OCI-M2 (cell line): ENCODE measurements around the gene NCAPD2.
A peak's percentile ranks its signal among the peaks of the same experiment; 100 is the strongest.
"Not testable (repeated sequence)": the region's sequence is repeated elsewhere in the genome, so short reads cannot be mapped to it uniquely, and the experiment has no call there.

Experiments used
- DNase-seq: peaks from one replicate; lab custom pipeline; 2025; ENCODE audit not compliant: unreplicated experiment; lab: John Stamatoyannopoulos, UW

NCAPD2 gene

DNA sequence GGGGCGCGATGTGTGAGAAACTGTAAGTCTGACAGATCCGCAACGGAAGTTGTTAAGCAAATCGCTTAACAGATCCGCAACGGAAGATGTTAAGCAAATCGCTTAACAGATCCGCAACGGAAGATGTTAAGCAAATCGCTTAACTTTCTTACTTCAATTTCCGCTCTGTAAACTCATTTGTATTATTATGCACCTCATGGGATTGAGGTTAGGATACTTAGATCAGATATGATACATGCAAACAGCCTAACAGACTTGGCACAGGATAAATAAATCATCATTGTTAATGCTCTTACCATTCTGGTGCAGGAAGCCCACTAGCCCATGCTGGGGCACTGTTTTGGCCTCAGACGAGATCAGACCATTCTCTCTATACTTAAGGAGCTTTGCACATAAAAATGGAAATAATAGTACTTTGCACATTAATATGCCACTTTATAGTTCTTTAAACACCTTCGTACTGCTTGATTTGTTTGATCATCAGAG is 399 bp downstream of the NCAPD2 start:
- DNase-seq: no peak

DNA sequence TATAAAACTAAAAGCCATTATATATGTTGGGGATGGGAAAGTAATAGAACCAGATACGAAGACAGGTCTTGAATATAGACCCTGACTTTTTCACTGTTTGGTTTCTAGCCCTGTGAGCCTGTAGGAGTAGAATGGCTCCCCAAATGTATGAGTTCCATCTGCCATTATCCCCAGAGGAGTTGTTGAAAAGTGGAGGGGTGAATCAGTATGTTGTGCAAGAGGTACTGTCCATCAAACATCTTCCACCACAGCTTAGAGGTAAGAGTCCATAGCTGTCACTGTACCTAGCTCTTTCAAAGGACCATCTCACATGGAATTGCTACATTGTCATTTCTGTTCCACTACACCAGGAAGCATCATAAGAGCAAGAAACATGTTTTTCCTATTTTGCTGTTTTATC is 1.1 kb downstream of the NCAPD2 start:
- DNase-seq: no peak

DNA sequence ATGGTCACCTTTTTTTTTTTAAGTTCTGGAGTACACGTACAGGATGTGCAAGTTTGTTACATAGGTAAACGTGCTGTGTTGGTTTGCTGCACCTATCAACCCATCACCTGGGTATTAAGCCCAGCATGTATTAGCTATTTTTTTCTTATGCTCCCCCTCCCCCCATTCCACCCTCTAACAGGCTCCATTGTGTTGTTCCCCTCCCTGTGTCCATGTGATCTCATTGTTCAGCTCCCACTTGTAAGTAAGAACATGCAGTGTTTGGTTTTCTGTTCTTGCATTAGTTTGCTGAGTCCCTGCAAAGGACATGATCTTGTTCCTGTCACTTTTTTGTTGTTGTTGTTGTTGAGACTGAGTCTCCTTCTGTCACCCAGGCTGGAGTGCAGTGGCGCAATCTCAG is 3.4 kb downstream of the NCAPD2 start:
- DNase-seq: not testable (repeated sequence)

DNA sequence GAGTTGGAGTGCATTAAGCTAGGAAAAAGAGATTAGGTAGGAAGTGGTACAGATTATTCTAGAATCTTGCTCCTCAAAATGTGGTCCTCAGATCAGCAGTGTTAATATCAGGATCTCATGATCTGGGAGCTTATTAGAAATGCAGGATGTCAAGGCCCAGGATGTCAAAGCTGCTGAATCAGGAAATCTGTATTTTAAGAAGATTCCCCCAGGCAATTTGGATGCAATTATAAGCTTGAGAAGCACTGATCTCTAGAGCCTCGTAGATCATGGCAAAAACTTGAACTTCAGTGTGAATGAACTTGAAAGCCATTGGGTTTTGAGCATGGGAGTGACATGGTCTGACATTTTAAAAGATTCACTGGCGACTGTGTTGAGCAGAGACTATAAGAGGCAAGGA is 6.6 kb downstream of the NCAPD2 start:
- no peak for DNase-seq

DNA sequence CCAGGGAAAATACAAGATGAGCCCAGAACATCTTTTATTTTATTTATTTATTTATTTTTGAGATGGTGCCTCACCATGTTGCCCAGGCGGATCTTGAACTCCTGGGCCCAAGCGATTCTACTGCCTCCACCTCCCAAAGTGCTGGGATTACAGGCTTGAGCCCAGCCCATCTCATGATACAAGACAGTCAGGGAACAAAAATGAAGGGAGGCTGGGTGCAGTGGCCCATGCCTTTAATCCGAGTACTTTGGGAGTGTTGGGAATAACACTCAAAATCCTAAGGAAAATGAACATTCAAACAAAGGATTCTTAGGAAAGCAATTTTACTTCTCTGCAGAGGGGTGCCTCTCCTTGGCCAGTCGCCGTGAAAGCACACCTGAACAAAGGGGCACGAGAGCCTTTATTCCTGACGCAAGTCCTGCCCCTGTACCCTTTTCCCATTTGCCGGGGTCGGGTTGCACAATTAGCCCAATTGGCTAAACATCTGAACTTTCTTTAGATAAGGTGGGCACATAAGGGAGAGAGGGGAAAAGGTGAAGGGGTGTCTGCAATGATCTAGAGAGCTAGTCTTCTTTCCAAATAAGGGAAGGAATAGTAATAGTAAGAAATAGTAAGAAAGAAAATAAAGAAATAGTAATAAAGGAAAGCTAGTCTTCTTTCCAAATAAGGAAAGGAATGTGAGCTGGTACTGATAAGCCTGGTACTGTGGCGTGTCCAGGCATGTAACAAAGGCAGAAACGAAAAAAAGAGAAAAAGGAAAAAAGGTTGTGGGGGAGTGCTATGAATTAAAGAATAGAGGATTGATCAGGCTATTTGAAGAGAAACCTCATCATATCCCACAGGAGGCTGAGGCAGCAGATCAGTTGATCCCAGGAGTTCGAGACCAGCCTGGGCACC is 13.4 kb downstream of the NCAPD2 start:
- DNase-seq: no peak

DNA sequence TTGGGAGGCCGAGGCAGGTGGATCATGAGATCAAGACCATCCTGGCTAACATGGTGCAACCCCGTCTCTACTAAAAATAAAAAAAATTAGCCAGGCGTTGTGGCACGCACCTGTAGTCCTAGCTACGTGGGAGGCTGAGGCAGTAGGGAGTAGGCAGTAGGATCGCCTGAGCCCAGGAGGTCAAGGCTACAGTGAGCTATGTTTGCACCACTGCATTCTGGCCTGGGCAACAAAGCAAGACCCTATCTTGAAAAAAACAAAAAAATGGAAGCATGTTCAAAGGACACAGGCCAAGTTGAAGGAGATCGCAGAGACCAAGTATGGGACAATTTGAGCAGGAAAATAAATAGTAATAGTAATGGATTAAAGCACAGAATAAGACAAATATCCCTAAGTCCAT is 14.2 kb downstream of the NCAPD2 start:
- no peak for DNase-seq

DNA sequence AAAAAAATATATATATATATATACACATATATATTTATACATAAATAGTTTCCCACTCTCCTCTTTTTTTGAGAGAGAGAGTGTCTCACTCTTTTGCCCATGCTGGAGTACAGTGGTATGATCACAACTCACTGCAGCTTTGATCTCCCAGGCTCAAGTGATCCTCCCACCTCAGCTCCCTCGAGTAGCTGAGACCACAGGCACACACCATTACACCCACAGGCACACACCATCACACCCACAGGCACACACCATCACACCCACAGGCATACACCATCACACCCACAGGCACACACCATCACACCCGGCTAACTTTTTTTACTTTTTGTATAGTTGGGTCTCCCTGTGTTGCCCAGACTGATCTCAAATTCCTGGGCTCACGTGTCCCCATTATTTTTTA is 26.3 kb downstream of the NCAPD2 start:
- DNase-seq: no peak

DNA sequence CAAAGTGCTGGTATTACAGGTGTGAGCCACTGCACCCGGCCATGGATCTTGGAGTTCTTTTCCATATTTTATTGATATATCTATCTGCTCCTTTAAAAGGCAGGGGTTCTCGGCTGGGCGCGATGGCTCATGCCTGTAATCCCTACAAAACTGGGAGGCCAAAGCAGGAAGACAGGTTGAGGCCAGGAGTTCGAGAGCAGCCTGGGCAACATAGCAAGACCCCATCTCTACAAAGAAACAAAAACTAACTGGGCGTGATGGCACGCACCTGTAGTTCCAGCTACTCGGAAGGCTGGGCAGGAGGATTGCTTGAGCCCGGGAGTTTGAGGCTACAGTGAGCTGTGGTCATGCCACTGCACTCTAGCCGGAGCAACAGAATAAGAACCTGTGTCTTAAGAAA is 28.3 kb downstream of the NCAPD2 start:
- DNase-seq: no peak

DNA sequence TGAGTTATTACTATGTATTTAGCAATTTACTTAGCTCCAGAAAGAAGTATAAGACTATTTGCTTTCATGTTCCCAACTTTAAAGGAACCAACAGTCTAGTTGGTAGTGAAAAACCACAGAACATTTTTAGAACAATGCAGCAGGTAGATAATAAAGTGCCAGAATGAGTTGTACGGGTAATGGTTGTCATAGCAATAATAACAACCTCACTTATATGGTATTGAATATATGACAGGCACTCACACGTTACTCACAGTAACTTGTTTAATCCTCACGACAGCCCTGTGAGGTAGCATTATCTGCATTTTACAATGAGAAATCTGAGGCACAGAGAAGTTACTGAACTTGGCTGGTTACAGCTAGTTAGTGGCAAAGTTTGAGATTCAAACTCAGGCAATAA is 29.8 kb downstream of the NCAPD2 start:
- no peak for DNase-seq

DNA sequence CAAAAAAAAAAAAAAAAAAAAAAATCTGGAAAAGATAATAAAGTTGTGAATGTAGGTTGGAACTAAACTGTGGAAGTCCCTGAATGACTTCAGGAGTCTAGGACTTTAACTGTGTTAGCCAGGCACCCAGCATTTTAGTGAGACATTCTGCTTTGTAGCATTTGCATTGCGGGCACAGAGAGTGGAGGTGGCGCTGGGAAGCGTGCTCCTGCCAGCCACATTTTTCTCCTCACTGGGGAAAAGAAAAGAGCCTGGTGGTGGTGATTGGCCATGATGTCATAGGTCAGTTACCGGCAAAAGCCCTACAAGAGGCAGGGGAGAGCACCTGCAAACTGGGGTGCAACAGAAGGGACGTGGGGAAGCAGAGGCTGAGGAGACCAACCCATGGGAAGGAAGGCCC is 30.7 kb downstream of the NCAPD2 start:
- DNase-seq: no peak

DNA sequence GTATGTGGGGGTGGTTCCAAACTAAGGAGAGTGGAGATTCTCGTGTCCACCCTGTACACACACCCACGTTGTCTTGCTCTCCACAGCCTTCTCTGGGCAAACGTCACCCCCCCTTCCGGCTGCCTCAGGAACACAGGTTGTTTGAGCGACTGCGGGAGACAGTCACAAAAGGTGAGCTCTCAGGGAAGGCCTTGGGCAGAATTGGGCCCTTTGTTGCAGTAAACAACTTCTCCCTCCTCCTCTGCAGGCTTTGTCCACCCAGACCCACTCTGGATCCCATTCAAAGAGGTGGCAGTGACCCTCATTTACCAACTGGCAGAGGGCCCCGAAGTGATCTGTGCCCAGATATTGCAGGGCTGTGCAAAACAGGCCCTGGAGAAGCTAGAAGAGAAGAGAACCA is 32.3 kb downstream of the NCAPD2 start:
- no peak for DNase-seq

DNA sequence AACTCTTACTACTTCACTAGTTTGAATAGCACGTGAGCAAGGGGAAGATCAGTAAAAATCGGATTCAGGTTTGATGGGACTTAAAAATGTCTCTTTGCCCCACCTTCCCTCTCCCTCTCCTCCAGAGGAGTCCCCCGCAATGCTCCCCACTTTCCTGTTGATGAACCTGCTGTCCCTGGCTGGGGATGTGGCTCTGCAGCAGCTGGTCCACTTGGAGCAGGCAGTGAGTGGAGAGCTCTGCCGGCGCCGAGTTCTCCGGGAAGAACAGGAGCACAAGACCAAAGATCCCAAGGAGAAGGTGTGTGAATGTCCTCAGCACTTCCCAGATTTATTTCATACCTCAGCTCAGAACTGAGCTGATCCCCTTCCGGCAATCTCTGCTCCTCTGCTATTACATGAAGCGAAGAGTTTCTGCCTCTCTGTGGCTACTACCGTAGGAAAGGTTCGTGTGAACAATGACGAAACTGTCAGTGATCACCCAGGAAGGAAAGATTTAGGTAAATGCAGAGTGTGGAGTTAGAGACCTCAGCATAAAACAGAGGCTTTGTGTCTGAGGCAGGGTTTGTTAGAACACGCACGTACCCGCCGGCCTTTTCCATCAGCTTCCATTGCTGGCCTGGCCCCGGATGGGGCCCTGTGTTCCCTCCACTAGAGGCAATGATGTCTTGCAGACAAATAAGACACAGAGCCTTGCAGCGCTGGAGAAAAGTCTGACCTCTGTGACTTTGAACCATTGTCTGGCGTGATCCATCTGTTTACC is 33.0 kb downstream of the NCAPD2 start:
- DNase-seq: no peak

DNA sequence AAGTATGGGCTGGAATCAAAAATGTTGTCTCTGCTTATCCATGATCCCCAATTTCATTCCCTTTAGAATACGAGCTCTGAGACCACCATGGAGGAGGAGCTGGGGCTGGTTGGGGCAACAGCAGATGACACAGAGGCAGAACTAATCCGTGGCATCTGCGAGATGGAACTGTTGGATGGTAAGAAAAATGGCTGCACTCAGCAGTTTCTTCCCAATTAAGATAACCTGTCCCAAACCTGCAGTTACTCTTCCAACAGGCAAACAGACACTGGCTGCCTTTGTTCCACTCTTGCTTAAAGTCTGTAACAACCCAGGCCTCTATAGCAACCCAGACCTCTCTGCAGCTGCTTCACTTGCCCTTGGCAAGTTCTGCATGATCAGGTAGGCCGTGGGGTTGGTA is 33.8 kb downstream of the NCAPD2 start:
- DNase-seq: no peak

DNA sequence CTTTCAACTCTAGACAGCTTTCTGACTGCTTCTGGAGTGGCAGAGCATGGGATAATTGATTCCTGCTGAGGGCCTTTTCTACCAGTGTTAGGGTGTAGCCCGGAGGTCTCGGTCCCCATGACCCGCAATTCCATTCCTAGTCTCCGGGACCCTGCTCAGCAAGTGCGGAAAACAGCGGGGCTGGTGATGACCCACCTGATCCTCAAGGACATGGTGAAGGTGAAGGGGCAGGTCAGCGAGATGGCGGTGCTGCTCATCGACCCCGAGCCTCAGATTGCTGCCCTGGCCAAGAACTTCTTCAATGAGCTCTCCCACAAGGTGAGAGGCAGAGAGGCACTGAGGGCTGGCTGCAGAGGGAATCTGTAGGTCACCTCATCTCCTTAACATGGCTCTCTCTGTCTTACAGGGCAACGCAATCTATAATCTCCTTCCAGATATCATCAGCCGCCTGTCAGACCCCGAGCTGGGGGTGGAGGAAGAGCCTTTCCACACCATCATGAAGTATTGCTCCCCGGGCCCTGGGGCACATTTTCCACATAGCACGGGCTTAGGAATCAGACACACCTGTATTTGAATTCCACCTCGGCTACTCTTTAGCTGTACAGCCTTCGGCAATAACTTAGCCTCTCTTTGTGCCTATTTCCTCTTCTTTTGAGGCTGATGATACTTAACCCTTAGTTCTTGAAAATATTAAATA is 34.8 kb downstream of the NCAPD2 start:
- no peak for DNase-seq

DNA sequence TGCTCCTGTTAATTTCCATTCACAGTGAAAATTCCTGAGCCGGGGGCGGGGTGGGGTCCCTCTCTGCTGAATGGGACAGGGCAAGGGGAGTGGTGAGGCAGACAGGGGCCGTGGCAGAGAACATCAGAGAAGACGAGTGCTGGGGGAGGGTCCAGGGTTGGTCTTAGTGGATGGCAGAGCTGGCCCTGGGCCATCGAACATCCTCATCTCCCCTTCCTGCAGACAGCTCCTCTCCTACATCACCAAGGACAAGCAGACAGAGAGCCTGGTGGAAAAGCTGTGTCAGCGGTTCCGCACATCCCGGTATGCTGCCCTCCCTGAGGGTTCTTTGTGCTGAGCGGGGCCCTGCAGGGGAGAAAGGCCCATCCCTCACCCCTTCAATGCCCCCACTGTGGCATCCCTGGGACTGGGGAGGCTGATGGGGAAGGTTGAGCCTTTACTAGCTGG is 35.4 kb downstream of the NCAPD2 start:
- DNase-seq: no peak

DNA sequence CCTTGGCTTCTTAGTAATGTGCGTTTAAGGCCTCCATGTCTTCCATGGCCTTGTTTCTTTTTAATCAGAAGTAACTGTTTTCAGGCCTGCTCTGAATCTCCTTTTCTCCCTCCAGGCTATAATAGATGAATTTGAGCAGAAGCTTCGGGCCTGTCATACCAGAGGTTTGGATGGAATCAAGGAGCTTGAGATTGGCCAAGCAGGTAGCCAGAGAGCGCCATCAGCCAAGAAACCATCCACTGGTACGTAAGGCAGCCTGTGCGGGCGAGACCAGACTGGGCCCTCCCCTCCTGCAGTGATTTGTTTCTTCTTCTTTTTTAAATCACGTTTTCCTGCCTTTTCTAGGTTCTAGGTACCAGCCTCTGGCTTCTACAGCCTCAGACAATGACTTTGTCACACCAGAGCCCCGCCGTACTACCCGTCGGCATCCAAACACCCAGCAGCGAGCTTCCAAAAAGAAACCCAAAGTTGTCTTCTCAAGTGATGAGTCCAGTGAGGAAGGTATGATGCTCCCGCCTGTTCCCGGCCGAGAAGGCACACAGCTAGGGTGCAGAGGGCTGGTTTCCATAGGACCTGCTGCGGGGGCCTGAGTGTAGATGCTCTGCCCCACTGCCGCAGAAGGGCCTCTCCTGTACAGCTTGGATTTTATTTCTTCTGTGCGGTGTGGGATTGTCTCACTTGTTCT is 36.8 kb downstream of the NCAPD2 start:
- DNase-seq: no peak

DNA sequence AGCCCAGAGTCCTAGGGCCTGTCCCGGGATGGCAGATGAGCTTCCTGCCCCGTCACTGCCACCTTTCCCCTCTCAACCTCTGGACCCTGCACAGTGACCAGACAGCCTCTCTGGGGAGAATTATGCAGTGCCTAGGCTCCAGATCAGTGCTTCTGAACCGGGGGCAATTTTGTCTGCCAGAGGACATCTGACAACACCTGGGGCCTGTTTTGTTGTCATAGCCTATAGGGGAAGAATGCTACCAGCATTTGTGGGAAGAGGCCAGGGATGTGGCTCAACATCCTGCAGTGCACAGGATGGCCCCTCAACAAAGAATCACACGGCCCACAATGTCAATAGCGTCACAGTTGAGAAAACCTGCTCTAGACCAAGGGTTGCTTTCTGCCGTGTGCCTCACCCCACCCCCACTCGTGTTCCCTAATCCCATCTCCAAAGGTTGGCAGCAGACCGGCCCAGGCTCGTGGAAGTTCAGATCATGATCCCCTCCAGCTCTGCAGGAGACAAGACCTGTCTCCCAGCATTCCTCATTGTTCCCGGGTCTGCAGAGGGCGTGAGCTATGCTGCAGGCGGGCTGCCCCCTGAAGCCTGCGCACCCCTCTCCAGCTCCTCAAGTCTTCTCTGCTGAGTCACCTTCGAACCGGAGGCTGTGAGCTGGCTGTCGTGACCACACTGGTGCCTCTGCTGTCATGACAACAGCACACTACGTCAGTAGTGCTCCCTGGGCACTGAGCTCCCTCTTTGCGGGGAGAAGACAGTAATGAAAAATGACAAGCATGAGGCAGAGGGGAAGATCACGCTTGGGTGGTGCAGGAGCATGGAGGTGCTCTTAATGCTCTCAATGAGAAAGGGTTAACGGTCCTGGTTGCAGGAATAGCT is 38.4 kb downstream of the NCAPD2 start:
- DNase-seq: peak; percentile 53

DNA sequence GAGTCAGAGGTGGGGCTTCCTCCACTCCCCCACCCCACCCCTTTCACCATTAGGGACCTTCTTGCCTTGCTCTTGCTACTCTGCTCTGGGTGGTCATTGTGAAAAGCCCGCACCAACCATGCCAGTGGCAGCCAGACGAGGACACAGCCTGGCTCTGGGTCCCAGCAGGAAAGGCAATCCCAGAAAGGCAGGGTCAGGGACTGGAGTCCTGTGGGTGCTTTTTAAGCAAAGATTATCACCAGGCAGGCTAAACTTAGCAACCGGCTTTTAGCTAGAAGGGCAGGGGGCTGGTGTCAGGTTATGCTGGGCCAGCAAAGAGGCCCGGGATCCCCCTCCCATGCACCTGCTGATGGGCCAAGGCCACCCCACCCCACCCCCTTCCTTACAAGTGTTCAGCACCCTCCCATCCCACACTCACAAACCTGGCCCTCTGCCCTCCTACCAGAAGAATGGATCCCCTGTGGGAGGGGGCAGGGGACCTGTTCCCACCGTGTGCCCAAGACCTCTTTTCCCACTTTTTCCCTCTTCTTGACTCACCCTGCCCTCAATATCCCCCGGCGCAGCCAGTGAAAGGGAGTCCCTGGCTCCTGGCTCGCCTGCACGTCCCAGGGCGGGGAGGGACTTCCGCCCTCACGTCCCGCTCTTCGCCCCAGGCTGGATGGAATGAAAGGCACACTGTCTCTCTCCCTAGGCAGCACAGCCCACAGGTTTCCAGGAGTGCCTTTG is 39.2 kb downstream of the NCAPD2 start:
- DNase-seq: no peak

DNA sequence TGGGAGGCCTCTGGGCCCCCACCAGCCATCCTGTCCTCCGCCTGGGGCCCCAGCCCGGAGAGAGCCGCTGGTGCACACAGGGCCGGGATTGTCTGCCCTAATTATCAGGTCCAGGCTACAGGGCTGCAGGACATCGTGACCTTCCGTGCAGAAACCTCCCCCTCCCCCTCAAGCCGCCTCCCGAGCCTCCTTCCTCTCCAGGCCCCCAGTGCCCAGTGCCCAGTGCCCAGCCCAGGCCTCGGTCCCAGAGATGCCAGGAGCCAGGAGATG is 39.7 kb downstream of the NCAPD2 start:
- no peak for DNase-seq
